ENCODE results near the gene KCNQ1.

DNA sequence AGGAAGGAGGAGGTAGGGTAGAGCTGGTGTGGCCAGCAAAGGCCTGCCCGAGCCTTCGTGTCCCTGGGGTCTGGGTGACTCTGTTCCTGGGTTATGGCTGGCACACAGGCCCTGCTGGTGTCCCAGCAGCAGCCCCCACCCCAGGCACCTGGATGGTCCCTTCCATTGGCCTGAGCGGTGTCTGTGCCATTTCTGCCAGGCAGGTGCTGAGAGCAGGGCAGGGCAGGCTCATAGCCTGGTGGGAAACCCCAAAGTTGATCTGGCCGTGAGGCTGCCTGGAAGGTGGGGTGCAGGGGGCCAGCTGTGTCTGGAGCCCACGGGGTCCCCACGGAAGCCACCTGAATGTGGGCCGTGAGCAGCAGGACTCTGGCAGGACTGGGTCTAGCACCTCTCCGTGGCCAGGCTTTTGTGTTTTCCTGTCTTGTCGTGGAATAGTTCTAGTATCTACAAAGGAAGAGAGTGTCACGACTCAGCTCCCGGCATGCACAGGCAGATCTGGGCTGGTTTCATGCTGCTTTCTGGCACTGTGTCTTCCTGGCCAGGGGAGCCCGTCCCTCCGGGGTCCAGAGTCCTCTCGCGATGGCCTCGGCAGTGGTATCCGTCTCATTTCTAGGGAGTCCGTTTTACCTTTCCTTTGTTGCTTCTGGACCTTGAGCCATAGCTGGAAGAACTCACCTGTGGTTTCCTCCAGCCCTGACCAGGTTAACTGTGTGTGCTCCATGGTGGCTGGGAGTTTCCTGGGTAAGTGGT, 83.7 kb downstream of the KCNQ1 start:
- no peak for TF ChIP-seq POLR2A (IDR thresholded peaks at IDR 0.05)
- TF ChIP-seq, protein P1, sequence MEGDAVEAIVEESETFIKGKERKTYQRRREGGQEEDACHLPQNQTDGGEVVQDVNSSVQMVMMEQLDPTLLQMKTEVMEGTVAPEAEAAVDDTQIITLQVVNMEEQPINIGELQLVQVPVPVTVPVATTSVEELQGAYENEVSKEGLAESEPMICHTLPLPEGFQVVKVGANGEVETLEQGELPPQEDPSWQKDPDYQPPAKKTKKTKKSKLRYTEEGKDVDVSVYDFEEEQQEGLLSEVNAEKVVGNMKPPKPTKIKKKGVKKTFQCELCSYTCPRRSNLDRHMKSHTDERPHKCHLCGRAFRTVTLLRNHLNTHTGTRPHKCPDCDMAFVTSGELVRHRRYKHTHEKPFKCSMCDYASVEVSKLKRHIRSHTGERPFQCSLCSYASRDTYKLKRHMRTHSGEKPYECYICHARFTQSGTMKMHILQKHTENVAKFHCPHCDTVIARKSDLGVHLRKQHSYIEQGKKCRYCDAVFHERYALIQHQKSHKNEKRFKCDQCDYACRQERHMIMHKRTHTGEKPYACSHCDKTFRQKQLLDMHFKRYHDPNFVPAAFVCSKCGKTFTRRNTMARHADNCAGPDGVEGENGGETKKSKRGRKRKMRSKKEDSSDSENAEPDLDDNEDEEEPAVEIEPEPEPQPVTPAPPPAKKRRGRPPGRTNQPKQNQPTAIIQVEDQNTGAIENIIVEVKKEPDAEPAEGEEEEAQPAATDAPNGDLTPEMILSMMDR (IDR thresholded peaks at IDR 0.05) = no peak

Data from body of pancreas (tissue), 4 donors.